Measurements from ENCODE around the gene ANO7.

DNA sequence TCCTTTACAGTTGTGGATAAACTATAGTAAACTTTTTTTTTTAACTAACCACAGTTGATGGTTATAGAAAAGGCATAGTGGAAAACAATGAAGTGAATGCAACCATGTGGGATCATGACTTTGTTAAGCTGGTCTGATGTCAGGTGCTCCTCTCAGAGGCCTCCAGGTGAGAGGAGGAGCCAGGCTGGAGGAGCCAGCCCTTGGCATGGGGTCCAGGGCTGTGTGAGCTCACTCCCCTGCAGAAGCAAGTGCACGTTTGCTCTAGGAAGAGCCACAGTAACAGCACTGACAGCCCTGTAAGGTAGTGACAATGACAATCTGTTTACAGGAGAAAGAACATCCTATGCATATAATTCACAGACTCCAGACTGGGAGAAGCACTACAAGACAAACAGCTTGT is 32.5 kb upstream of the ANO7 start:
- TF ChIP-seq, protein P1, sequence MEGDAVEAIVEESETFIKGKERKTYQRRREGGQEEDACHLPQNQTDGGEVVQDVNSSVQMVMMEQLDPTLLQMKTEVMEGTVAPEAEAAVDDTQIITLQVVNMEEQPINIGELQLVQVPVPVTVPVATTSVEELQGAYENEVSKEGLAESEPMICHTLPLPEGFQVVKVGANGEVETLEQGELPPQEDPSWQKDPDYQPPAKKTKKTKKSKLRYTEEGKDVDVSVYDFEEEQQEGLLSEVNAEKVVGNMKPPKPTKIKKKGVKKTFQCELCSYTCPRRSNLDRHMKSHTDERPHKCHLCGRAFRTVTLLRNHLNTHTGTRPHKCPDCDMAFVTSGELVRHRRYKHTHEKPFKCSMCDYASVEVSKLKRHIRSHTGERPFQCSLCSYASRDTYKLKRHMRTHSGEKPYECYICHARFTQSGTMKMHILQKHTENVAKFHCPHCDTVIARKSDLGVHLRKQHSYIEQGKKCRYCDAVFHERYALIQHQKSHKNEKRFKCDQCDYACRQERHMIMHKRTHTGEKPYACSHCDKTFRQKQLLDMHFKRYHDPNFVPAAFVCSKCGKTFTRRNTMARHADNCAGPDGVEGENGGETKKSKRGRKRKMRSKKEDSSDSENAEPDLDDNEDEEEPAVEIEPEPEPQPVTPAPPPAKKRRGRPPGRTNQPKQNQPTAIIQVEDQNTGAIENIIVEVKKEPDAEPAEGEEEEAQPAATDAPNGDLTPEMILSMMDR (IDR thresholded peaks at IDR 0.05) = no peak
- no peak for TF ChIP-seq POLR2A (IDR thresholded peaks at IDR 0.05)
